ENCODE measurements around the gene AGBL1.
"Not testable (repeated sequence)": the region's sequence is repeated elsewhere in the genome, so short reads cannot be mapped to it uniquely, and the experiment has no call there.

AGBL1 gene

GRCh38 chr15:86115145-86115801, 35.6 kb downstream of the AGBL1 start:
- no peaks in the 10 kb centered on the region for H3K9me3 ChIP-seq
- H3K27me3 ChIP-seq (ENCODE audit: low read depth), result peaks cover 9% of the 10 kb centered on the region
- no peak overlapping the region for H3K4me3 ChIP-seq
- no peaks in the 10 kb centered on the region for H3K36me3 ChIP-seq (replicated peaks)
- DNase-seq (ENCODE audit: low spot score in 2 of 2), result no peak
- H3K4me1 ChIP-seq, result no peaks in the 10 kb centered on the region
- in situ Hi-C loops (cut with MboI; ENCODE audit: low sequenced_read_pairs), result no loop called here

- Histone ChIP-seq H3K4me1 (peaks cover 20% of the 10 kb centered on the region), H3K36me3 (replicated peaks) (no peaks in the 10 kb centered on the region), H3K9me3 (no peaks in the 10 kb centered on the region), H3K4me3 (no peak overlapping the region), H3K27me3 (ENCODE audit: low read depth) (peaks cover 6% of the 10 kb centered on the region)
- DNase-seq (ENCODE audit: low spot score in 2 of 2), result peak in 1 of 2 experiments; percentile 28
- in situ Hi-C loops (cut with MboI; ENCODE audit: low sequenced_read_pairs), result no loop called here
These were observed 42.0 kb downstream of the AGBL1 start for GRCh38 chr15:86121568-86122225.

- H3K36me3 ChIP-seq (replicated peaks); H3K9me3 ChIP-seq; H3K27me3 ChIP-seq (ENCODE audit: low read depth); in situ Hi-C loops (cut with MboI; ENCODE audit: low sequenced_read_pairs); H3K4me3 ChIP-seq: not testable (repeated sequence)
- peak; percentile 57 to 86 for DNase-seq (ENCODE audit: low spot score in 2 of 2)
- peaks cover 20% of the 10 kb centered on the region for H3K4me1 ChIP-seq
These were observed 43.2 kb downstream of the AGBL1 start for GRCh38 chr15:86122691-86123391.

GRCh38 chr15:86125775-86126174, 46.1 kb downstream of the AGBL1 start:
- in situ Hi-C loops (cut with MboI; ENCODE audit: low sequenced_read_pairs), result no loop called here
- Histone ChIP-seq H3K4me1 (peaks cover 20% of the 10 kb centered on the region), H3K9me3 (no peaks in the 10 kb centered on the region), H3K27me3 (ENCODE audit: low read depth) (peaks cover 6% of the 10 kb centered on the region), H3K36me3 (replicated peaks) (no peaks in the 10 kb centered on the region), H3K4me3 (no peak overlapping the region)
- no peak for DNase-seq (ENCODE audit: low spot score in 2 of 2)

- H3K36me3 ChIP-seq (replicated peaks), result no peaks in the 10 kb centered on the region
- H3K9me3 ChIP-seq, result no peaks in the 10 kb centered on the region
- H3K4me1 ChIP-seq, result peaks cover 8% of the 10 kb centered on the region
- DNase-seq (ENCODE audit: low spot score in 2 of 2), result no peak
- peaks cover 6% of the 10 kb centered on the region for H3K27me3 ChIP-seq (ENCODE audit: low read depth)
- no peak overlapping the region for H3K4me3 ChIP-seq
- in situ Hi-C loops (cut with MboI; ENCODE audit: low sequenced_read_pairs), result no loop called here
These were observed 47.9 kb downstream of the AGBL1 start for GRCh38 chr15:86127547-86127946.

- DNase-seq (ENCODE audit: low spot score in 2 of 2), result no peak
- Histone ChIP-seq H3K4me3 (no peak overlapping the region), H3K36me3 (replicated peaks) (no peaks in the 10 kb centered on the region), H3K4me1 (no peaks in the 10 kb centered on the region), H3K27me3 (ENCODE audit: low read depth) (peaks cover 4% of the 10 kb centered on the region), H3K9me3 (no peaks in the 10 kb centered on the region)
- in situ Hi-C loops (cut with MboI; ENCODE audit: low sequenced_read_pairs), result no loop called here
These were observed 55.4 kb downstream of the AGBL1 start for GRCh38 chr15:86135041-86135440.

GRCh38 chr15:86136861-86137260, 57.2 kb downstream of the AGBL1 start:
- no peak for DNase-seq (ENCODE audit: low spot score in 2 of 2)
- Histone ChIP-seq H3K27me3 (ENCODE audit: low read depth) (peaks cover 4% of the 10 kb centered on the region), H3K4me1 (no peaks in the 10 kb centered on the region), H3K36me3 (replicated peaks) (no peaks in the 10 kb centered on the region), H3K4me3 (no peak overlapping the region), H3K9me3 (no peaks in the 10 kb centered on the region)
- in situ Hi-C loops (cut with MboI; ENCODE audit: low sequenced_read_pairs), result no loop called here

- no peak overlapping the region for H3K4me3 ChIP-seq
- H3K4me1 ChIP-seq, result no peaks in the 10 kb centered on the region
- H3K9me3 ChIP-seq, result no peaks in the 10 kb centered on the region
- no peak for DNase-seq (ENCODE audit: low spot score in 2 of 2)
- H3K36me3 ChIP-seq (replicated peaks), result no peaks in the 10 kb centered on the region
- H3K27me3 ChIP-seq (ENCODE audit: low read depth), result no peaks in the 10 kb centered on the region
- in situ Hi-C loops (cut with MboI; ENCODE audit: low sequenced_read_pairs), result no loop called here
These were observed 59.1 kb downstream of the AGBL1 start for GRCh38 chr15:86138798-86139197.

- Histone ChIP-seq H3K9me3 (no peaks in the 10 kb centered on the region), H3K4me3 (no peak overlapping the region), H3K27me3 (ENCODE audit: low read depth) (no peaks in the 10 kb centered on the region), H3K36me3 (replicated peaks) (no peaks in the 10 kb centered on the region), H3K4me1 (no peaks in the 10 kb centered on the region)
- DNase-seq (ENCODE audit: low spot score in 2 of 2), result peak; percentile 28 to 85
- in situ Hi-C loops (cut with MboI; ENCODE audit: low sequenced_read_pairs), result no loop called here
These were observed 60.2 kb downstream of the AGBL1 start for GRCh38 chr15:86139828-86140227.

- Histone ChIP-seq H3K27me3 (ENCODE audit: low read depth) (peaks cover 11% of the 10 kb centered on the region), H3K9me3 (0 out of 2 replicates have a peak, but pooled peaks cover 3% of the 10 kb centered on the region), H3K4me1 (no peaks in the 10 kb centered on the region), H3K36me3 (replicated peaks) (no peaks in the 10 kb centered on the region), H3K4me3 (no peak overlapping the region)
- no peak for DNase-seq (ENCODE audit: low spot score in 2 of 2)
- in situ Hi-C loops (cut with MboI; ENCODE audit: low sequenced_read_pairs), result no loop called here
These were observed 75.0 kb downstream of the AGBL1 start for GRCh38 chr15:86154705-86155104.

- H3K27me3 ChIP-seq (ENCODE audit: low read depth), result peaks cover 11% of the 10 kb centered on the region
- no peak overlapping the region for H3K4me3 ChIP-seq
- in situ Hi-C loops (cut with MboI; ENCODE audit: low sequenced_read_pairs), result no loop called here
- DNase-seq (ENCODE audit: low spot score in 2 of 2), result no peak
- no peaks in the 10 kb centered on the region for H3K4me1 ChIP-seq
- no peaks in the 10 kb centered on the region for H3K36me3 ChIP-seq (replicated peaks)
- H3K9me3 ChIP-seq, result no peaks in the 10 kb centered on the region
These were observed 75.9 kb downstream of the AGBL1 start for GRCh38 chr15:86155551-86155950.

GRCh38 chr15:86157606-86158293, 78.1 kb downstream of the AGBL1 start:
- H3K4me3 ChIP-seq, result no peak overlapping the region
- no peaks in the 10 kb centered on the region for H3K9me3 ChIP-seq
- no peak for DNase-seq (ENCODE audit: low spot score in 2 of 2)
- no peaks in the 10 kb centered on the region for H3K36me3 ChIP-seq (replicated peaks)
- no peaks in the 10 kb centered on the region for H3K4me1 ChIP-seq
- in situ Hi-C loops (cut with MboI; ENCODE audit: low sequenced_read_pairs), result no loop called here
- H3K27me3 ChIP-seq (ENCODE audit: low read depth), result peaks cover 11% of the 10 kb centered on the region

GRCh38 chr15:86159468-86159867, 79.8 kb downstream of the AGBL1 start:
- H3K4me3 ChIP-seq, result no peak overlapping the region

GRCh38 chr15:86161250-86161649, 81.6 kb downstream of the AGBL1 start:
- Histone ChIP-seq H3K36me3 (replicated peaks) (no peaks in the 10 kb centered on the region), H3K9me3 (no peaks in the 10 kb centered on the region), H3K27me3 (ENCODE audit: low read depth) (0 out of 2 replicates have a peak, but pooled peaks cover 6% of the 10 kb centered on the region), H3K4me1 (no peaks in the 10 kb centered on the region), H3K4me3 (no peak overlapping the region)
- in situ Hi-C loops (cut with MboI; ENCODE audit: low sequenced_read_pairs), result no loop called here
- DNase-seq (ENCODE audit: low spot score in 2 of 2), result no peak

More at GRCh38 chr15:86159468-86159867, 79.8 kb downstream of the AGBL1 start:
- in situ Hi-C loops (cut with MboI; ENCODE audit: low sequenced_read_pairs), result no loop called here
- no peaks in the 10 kb centered on the region for H3K9me3 ChIP-seq
- no peaks in the 10 kb centered on the region for H3K36me3 ChIP-seq (replicated peaks)
- no peaks in the 10 kb centered on the region for H3K4me1 ChIP-seq
- no peak for DNase-seq (ENCODE audit: low spot score in 2 of 2)
- peaks cover 11% of the 10 kb centered on the region for H3K27me3 ChIP-seq (ENCODE audit: low read depth)
